ENCODE measurements around the gene SORCS2. TPM values are rescaled to one million over a fixed set of nuclear protein-coding genes. Genes with fewer than 3 reads are reported as not detected.

SORCS2 gene
- total and polyA plus RNA-seq, 2 of the 8 experiments (the other 6 are each of a cell fraction or from before 2014, with no cell fraction given) = 0.36 to 1.8 TPM

- TF ChIP-seq CHD7 (IDR thresholded peaks at IDR 0.05; ENCODE audit: insufficient replicate concordance, low read length) (no peak), GTF2F1 (IDR thresholded peaks at IDR 0.05; ENCODE audit: borderline replicate concordance, low read depth, low read length) (no peak), SIN3A (conservative IDR thresholded peaks at IDR 0.05 in 1 of 2, IDR thresholded peaks at IDR 0.05 in 1 of 2; ENCODE audit: low read depth in 1 of 2, low read length in 2 of 2) (no peak), BCL11A (IDR thresholded peaks at IDR 0.05; ENCODE audit: low read depth in 2 of 2, low read length in 2 of 2) (no peak), FOSL1 (IDR thresholded peaks at IDR 0.05; ENCODE audit: insufficient read depth, low read depth, low read length) (no peak), CHD1 (IDR thresholded peaks at IDR 0.05; ENCODE audit: low read depth, low read length) (no peak), KDM1A (IDR thresholded peaks at IDR 0.05; ENCODE audit: borderline replicate concordance, low read length) (no peak), BACH1 (IDR thresholded peaks at IDR 0.05; ENCODE audit: low read length) (no peak), SP1 (IDR thresholded peaks at IDR 0.05; ENCODE audit: low read depth, low read length) (no peak), NRF1 (IDR thresholded peaks at IDR 0.05; ENCODE audit: low read depth, low read length) (no peak), MAFK (IDR thresholded peaks at IDR 0.05; ENCODE audit: low read depth, low read length) (no peak), SRF (IDR thresholded peaks at IDR 0.05; ENCODE audit: low read depth, low read length) (no peak), SP4 (IDR thresholded peaks at IDR 0.05; ENCODE audit: low read length) (no peak)
These were observed 415.7 kb downstream of the SORCS2 start (continued) for GRCh38 chr4:7608046-7608445.
